Effector memory CD8-positive, alpha-beta T cell (primary cell): ENCODE results near the gene SUN2.
A peak's percentile ranks its signal among the peaks of the same experiment; 100 is the strongest.

Experiments
- ATAC-seq: fragments of 150-1000 bp; cut with Tn5 transposase; replicated peaks from 2 replicates; pipeline ENCODE4 v1.10.0; 2021; ENCODE audit warnings: mild to moderate bottlenecking, moderate library complexity
- DNase-seq, 3 experiments: peaks; one replicate each; pipeline ENCODE4 v3.0.0; 2021
- H3K27ac Mint-ChIP-seq, 2 donors: one replicate each; pipeline ENCODE4 v1.8.0; 2022; ENCODE audit warnings: mild to moderate bottlenecking in 2 of 2, mixed read lengths in 2 of 2, moderate library complexity in 2 of 2
- H3K27me3 Mint-ChIP-seq, 2 donors: one replicate each; pipeline ENCODE4 v1.8.0; 2022; ENCODE audit warnings: mixed read lengths in 2 of 2
- H3K36me3 Mint-ChIP-seq: one replicate; pipeline ENCODE4 v1.8.0; 2022; ENCODE audit warnings: mild to moderate bottlenecking, moderate library complexity, mixed read lengths; ENCODE audit not compliant: insufficient read depth
- H3K4me1 Mint-ChIP-seq, 2 donors: one replicate each; pipeline ENCODE4 v1.8.0; 2022; ENCODE audit warnings: low read depth in 2 of 2, mixed read lengths in 2 of 2
- H3K4me3 Mint-ChIP-seq, 2 donors: one replicate each; pipeline ENCODE4 v1.8.0; 2022; ENCODE audit warnings: mild to moderate bottlenecking in 2 of 2, mixed read lengths in 2 of 2, moderate library complexity in 2 of 2
- H3K9me3 Mint-ChIP-seq, 2 donors: one replicate each; pipeline ENCODE4 v1.8.0; 2022; ENCODE audit warnings: mixed read lengths in 2 of 2

Gene SUN2

GRCh38 chr22:38720350-38720749 is 35.4 kb downstream of the SUN2 start:
- DNase-seq (no peak), ATAC-seq (no peak)
- peaks cover 9 to 17% of the 10 kb centered on the region in 2 donors for H3K4me1 Mint-ChIP-seq
- H3K4me3 Mint-ChIP-seq: no peak overlapping the region
- peaks cover 96% of the 10 kb centered on the region for H3K36me3 Mint-ChIP-seq
- no peaks in the 10 kb centered on the region for H3K9me3 Mint-ChIP-seq
- no peaks in the 10 kb centered on the region for H3K27me3 Mint-ChIP-seq
- H3K27ac Mint-ChIP-seq: peak overlapping the region in 1 of 2 donors; percentile 55

- H3K4me1 Mint-ChIP-seq: peaks cover 13 to 20% of the 10 kb centered on the region in 2 donors
Observed at GRCh38 chr22:38719196-38719595, 36.6 kb downstream of the SUN2 start.

GRCh38 chr22:38718414-38718813 is 37.4 kb downstream of the SUN2 start:
- Mint-ChIP-seq H3K36me3 (peaks cover 88% of the 10 kb centered on the region), H3K4me3 (no peak overlapping the region), H3K27me3 (no peaks in the 10 kb centered on the region), H3K4me1 (peaks cover 20 to 25% of the 10 kb centered on the region in 2 donors), H3K9me3 (no peaks in the 10 kb centered on the region), H3K27ac (peak overlapping the region in 1 of 2 donors; percentile 44)
- ATAC-seq: no peak
- DNase-seq: no peak

More at GRCh38 chr22:38719196-38719595, 36.6 kb downstream of the SUN2 start:
- H3K4me3 Mint-ChIP-seq: no peak overlapping the region
- DNase-seq: no peak
- ATAC-seq: no peak
- no peaks in the 10 kb centered on the region for H3K9me3 Mint-ChIP-seq
- H3K36me3 Mint-ChIP-seq: peaks cover 92% of the 10 kb centered on the region
- H3K27ac Mint-ChIP-seq: peak overlapping the region in 1 of 2 donors; percentile 55
- no peaks in the 10 kb centered on the region for H3K27me3 Mint-ChIP-seq

GRCh38 chr22:38717244-38717643 is 38.6 kb downstream of the SUN2 start:
- H3K4me1 Mint-ChIP-seq: peaks cover 31 to 33% of the 10 kb centered on the region in 2 donors
- no peak overlapping the region for H3K4me3 Mint-ChIP-seq
- DNase-seq (no peak), ATAC-seq (no peak)
- H3K27ac Mint-ChIP-seq: peak overlapping the region; percentile 44 to 80
- H3K27me3 Mint-ChIP-seq: no peaks in the 10 kb centered on the region
- peaks cover 81% of the 10 kb centered on the region for H3K36me3 Mint-ChIP-seq
- no peaks in the 10 kb centered on the region for H3K9me3 Mint-ChIP-seq

- Mint-ChIP-seq H3K4me3 (no peak overlapping the region), H3K27me3 (no peaks in the 10 kb centered on the region), H3K36me3 (peaks cover 78% of the 10 kb centered on the region), H3K4me1 (peaks cover 36 to 37% of the 10 kb centered on the region in 2 donors), H3K9me3 (no peaks in the 10 kb centered on the region), H3K27ac (peak overlapping the region; percentile 44 to 80)
- ATAC-seq (no peak), DNase-seq (no peak)
Observed at GRCh38 chr22:38716826-38717225, 39.0 kb downstream of the SUN2 start.

GRCh38 chr22:38716271-38716670 is 39.5 kb downstream of the SUN2 start:
- Mint-ChIP-seq H3K4me3 (no peak overlapping the region), H3K27me3 (no peaks in the 10 kb centered on the region), H3K9me3 (no peaks in the 10 kb centered on the region), H3K36me3 (peaks cover 74% of the 10 kb centered on the region), H3K4me1 (peaks cover 34 to 39% of the 10 kb centered on the region in 2 donors), H3K27ac (peak overlapping the region in 1 of 2 donors; percentile 80)
- no peak for DNase-seq
- ATAC-seq: no peak

GRCh38 chr22:38715852-38716251 is 39.9 kb downstream of the SUN2 start:
- H3K36me3 Mint-ChIP-seq: peaks cover 73% of the 10 kb centered on the region
- H3K4me1 Mint-ChIP-seq: peaks cover 35 to 43% of the 10 kb centered on the region in 2 donors
- DNase-seq (no peak), ATAC-seq (no peak)
- no peak overlapping the region for H3K4me3 Mint-ChIP-seq
- H3K27me3 Mint-ChIP-seq: no peaks in the 10 kb centered on the region
- H3K9me3 Mint-ChIP-seq: no peaks in the 10 kb centered on the region
- peak overlapping the region; percentile 8 to 30 for H3K27ac Mint-ChIP-seq

GRCh38 chr22:38715176-38715764 is 40.5 kb downstream of the SUN2 start:
- Mint-ChIP-seq H3K4me3 (peak overlapping the region in 1 of 2 donors; percentile 2), H3K9me3 (no peaks in the 10 kb centered on the region), H3K27ac (peak overlapping the region; percentile 8 to 30), H3K27me3 (no peaks in the 10 kb centered on the region), H3K36me3 (peaks cover 70% of the 10 kb centered on the region), H3K4me1 (peaks cover 38 to 46% of the 10 kb centered on the region in 2 donors)
- no peak for DNase-seq
- ATAC-seq: no peak

- Mint-ChIP-seq H3K4me3 (no peak overlapping the region), H3K27ac (peak overlapping the region; percentile 9 to 79), H3K36me3 (peaks cover 58% of the 10 kb centered on the region), H3K4me1 (peaks cover 44 to 55% of the 10 kb centered on the region in 2 donors), H3K27me3 (no peaks in the 10 kb centered on the region), H3K9me3 (no peaks in the 10 kb centered on the region)
- DNase-seq: no peak
- no peak for ATAC-seq
Observed at GRCh38 chr22:38713921-38714320, 41.9 kb downstream of the SUN2 start.

- DNase-seq: no peak
- peaks cover 49% of the 10 kb centered on the region for H3K36me3 Mint-ChIP-seq
- H3K4me3 Mint-ChIP-seq: no peak overlapping the region
- peaks cover 55 to 67% of the 10 kb centered on the region in 2 donors for H3K4me1 Mint-ChIP-seq
- H3K27me3 Mint-ChIP-seq: no peaks in the 10 kb centered on the region
- H3K27ac Mint-ChIP-seq: peak overlapping the region in 1 of 2 donors; percentile 79
- no peak for ATAC-seq
- H3K9me3 Mint-ChIP-seq: no peaks in the 10 kb centered on the region
Observed at GRCh38 chr22:38712486-38713207, 43.2 kb downstream of the SUN2 start.

- H3K4me3 Mint-ChIP-seq: peak overlapping the region in 1 of 2 donors; percentile 30
- no peaks in the 10 kb centered on the region for H3K9me3 Mint-ChIP-seq
- peaks cover 60 to 79% of the 10 kb centered on the region in 2 donors for H3K4me1 Mint-ChIP-seq
- no peaks in the 10 kb centered on the region for H3K27me3 Mint-ChIP-seq
- H3K27ac Mint-ChIP-seq: peak overlapping the region in 1 of 2 donors; percentile 57
- ATAC-seq (no peak), DNase-seq (no peak)
- H3K36me3 Mint-ChIP-seq: peaks cover 39% of the 10 kb centered on the region
Observed at GRCh38 chr22:38710866-38711265, 44.9 kb downstream of the SUN2 start.

GRCh38 chr22:38710351-38710750 is 45.4 kb downstream of the SUN2 start:
- DNase-seq (no peak), ATAC-seq (no peak)
- Mint-ChIP-seq H3K27ac (peak overlapping the region in 1 of 2 donors; percentile 57), H3K36me3 (peaks cover 38% of the 10 kb centered on the region), H3K4me3 (no peak overlapping the region), H3K27me3 (no peaks in the 10 kb centered on the region), H3K9me3 (no peaks in the 10 kb centered on the region), H3K4me1 (peaks cover 59 to 78% of the 10 kb centered on the region in 2 donors)

GRCh38 chr22:38709306-38709705 is 46.5 kb downstream of the SUN2 start:
- no peaks in the 10 kb centered on the region for H3K9me3 Mint-ChIP-seq
- ATAC-seq (no peak), DNase-seq (no peak)
- no peak overlapping the region for H3K4me3 Mint-ChIP-seq
- H3K4me1 Mint-ChIP-seq: peaks cover 55 to 71% of the 10 kb centered on the region in 2 donors
- H3K36me3 Mint-ChIP-seq: peaks cover 36% of the 10 kb centered on the region
- H3K27ac Mint-ChIP-seq: peak overlapping the region in 1 of 2 donors; percentile 12
- H3K27me3 Mint-ChIP-seq: no peaks in the 10 kb centered on the region

GRCh38 chr22:38707984-38708383 is 47.8 kb downstream of the SUN2 start:
- DNase-seq (no peak), ATAC-seq (no peak)
- peaks cover 29% of the 10 kb centered on the region for H3K36me3 Mint-ChIP-seq
- no peaks in the 10 kb centered on the region for H3K9me3 Mint-ChIP-seq
- H3K27me3 Mint-ChIP-seq: no peaks in the 10 kb centered on the region
- H3K4me1 Mint-ChIP-seq: peaks cover 46 to 59% of the 10 kb centered on the region in 2 donors
- peak overlapping the region; percentile 87 to 93 for H3K4me3 Mint-ChIP-seq
- H3K27ac Mint-ChIP-seq: peak overlapping the region in 1 of 2 donors; percentile 68
